ENCODE measurements around the gene APOA1.

APOA1 gene

GRCh38 chr11:116837231-116838091 is at the start of gene APOA1:
Gene APOA1 (minus strand): TSS chr11:116837622. CDS start chr11:116837387, 235 bp downstream.
- DNase-seq, result no peak

- DNase-seq, result peak in 4 of 56 donors; percentile 31 to 47 (median 32)
Observed at GRCh38 chr11:116885951-116886655, 48.7 kb upstream of the APOA1 start.

GRCh38 chr11:116882386-116882785 is 45.0 kb upstream of the APOA1 start:
- DNase-seq, result no peak

GRCh38 chr11:116881143-116881542 is 43.7 kb upstream of the APOA1 start:
- peak in 13 of 56 donors; percentile 7 to 51 (median 29) for DNase-seq

- peak in 4 of 56 donors; percentile 21 to 28 (median 26) for DNase-seq
Observed at GRCh38 chr11:116879800-116880625, 42.6 kb upstream of the APOA1 start.

- no peak for DNase-seq
Observed at GRCh38 chr11:116876656-116877055, 39.2 kb upstream of the APOA1 start.

- no peak for DNase-seq
Observed at GRCh38 chr11:116875194-116875593, 37.8 kb upstream of the APOA1 start.

- no peak for DNase-seq
Observed at GRCh38 chr11:116874251-116874650, 36.8 kb upstream of the APOA1 start.

- no peak for DNase-seq
Observed at GRCh38 chr11:116873381-116873780, 36.0 kb upstream of the APOA1 start.

- DNase-seq, result no peak
Observed at GRCh38 chr11:116871248-116871647, 33.8 kb upstream of the APOA1 start.

- DNase-seq, result no peak
Observed at GRCh38 chr11:116870054-116870453, 32.6 kb upstream of the APOA1 start.

GRCh38 chr11:116869610-116870009 is 32.2 kb upstream of the APOA1 start:
- DNase-seq, result peak in 14 of 56 donors; percentile 15 to 62 (median 28)

- no peak for DNase-seq
Observed at GRCh38 chr11:116868066-116868465, 30.6 kb upstream of the APOA1 start.

GRCh38 chr11:116867619-116868018 is 30.2 kb upstream of the APOA1 start:
- no peak for DNase-seq

GRCh38 chr11:116866804-116867455 is 29.5 kb upstream of the APOA1 start:
- no peak for DNase-seq

GRCh38 chr11:116865696-116866095 is 28.3 kb upstream of the APOA1 start:
- no peak for DNase-seq

GRCh38 chr11:116864531-116864930 is 27.1 kb upstream of the APOA1 start:
- DNase-seq, result no peak

- DNase-seq, result no peak
Observed at GRCh38 chr11:116862951-116863350, 25.5 kb upstream of the APOA1 start.

- DNase-seq, result no peak
Observed at GRCh38 chr11:116862185-116862584, 24.8 kb upstream of the APOA1 start.

GRCh38 chr11:116861539-116861938 is 24.1 kb upstream of the APOA1 start:
- no peak for DNase-seq

- DNase-seq, result no peak
Observed at GRCh38 chr11:116860303-116860702, 22.9 kb upstream of the APOA1 start.

All from nucleus accumbens (tissue), 56 donors.